Effector CD8-positive, alpha-beta T cell (primary cell): Measurements from ENCODE around the gene CXXC4.

Experiments used
- DNase-seq: peaks from one replicate; lab custom pipeline; 2025; lab: John Stamatoyannopoulos, UW

The CXXC4 gene

DNA sequence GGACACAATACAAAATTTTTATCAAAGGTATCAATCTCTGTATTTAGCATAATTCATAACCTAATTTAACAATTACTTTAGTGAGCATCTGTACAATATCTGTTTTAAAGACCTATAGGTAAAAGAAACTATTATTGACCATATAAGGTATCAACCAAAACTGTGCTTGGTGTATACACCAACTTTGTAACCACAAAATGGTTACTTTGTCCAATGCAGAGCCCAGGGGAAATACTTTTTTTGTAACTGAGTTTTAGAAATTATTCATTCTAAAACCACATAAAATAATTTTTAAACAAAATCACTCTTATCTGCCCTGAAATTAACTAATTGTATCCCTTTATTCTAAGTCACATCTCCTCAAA lies 5.0 kb downstream of the CXXC4 start:
- no peak for DNase-seq

DNA sequence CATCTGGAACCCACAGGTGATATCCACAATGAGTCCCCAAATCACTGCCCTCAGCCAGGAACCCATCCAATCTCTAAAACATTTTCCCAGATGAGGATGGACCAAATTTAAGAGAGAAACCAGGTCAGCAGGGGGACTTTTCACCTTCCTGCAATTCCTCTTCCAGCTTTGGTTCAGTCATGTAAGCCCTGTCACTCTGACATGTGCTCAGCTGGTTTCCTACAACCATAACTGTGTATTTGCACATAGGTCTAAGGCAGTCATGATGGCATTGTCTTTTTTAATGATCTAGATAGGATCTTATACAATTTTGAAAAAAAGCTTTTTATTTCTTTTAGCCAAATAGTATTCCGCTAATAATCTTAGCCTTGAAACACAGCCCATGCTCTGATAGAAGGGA lies 6.5 kb downstream of the CXXC4 start:
- no peak for DNase-seq

DNA sequence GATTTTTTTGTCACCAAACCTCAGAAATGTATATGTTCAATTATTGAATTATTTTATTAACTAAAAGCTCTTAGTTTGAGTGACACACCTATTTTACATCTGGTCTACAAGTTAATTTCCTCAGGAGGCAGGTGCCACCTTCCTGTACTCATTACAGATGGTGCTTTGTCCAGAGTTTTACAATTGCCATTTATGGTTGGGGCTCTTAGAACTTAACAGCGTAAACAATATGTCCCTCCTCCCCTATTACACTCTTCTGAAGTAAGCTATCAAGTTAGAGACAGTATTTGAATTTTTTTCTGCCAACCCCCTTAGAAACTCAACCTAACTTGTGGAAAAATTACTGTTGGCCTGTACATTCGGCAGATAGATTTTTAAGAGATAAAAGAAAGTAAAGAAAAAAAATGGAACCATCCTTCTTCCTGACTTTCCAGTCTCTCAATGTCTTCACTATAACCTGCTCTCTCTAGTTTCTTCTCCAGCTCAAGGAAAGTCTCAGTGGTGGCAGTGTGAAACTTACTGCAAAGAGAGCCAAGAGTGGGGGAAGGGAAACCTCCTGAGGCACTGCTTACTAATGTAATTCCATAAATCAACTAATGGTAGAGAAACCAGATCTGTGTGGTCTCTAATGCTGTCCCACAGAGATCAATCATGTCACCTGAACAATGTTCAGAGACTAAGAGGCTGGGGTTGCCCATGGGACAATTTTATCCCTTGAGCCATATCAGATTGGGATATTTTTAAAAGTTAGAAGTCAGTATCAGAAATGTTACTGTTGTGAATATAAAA lies 7.8 kb downstream of the CXXC4 start:
- DNase-seq: no peak

GRCh38 chr4:104475652-104476051 lies 19.0 kb downstream of the CXXC4 start:
- DNase-seq: no peak

GRCh38 chr4:104472766-104473165 lies 21.9 kb downstream of the CXXC4 start:
- no peak for DNase-seq

- no peak for DNase-seq
Measured at GRCh38 chr4:104470770-104471169, 23.9 kb downstream of the CXXC4 start.

GRCh38 chr4:104469794-104470193 lies 24.9 kb downstream of the CXXC4 start:
- DNase-seq: no peak

DNA sequence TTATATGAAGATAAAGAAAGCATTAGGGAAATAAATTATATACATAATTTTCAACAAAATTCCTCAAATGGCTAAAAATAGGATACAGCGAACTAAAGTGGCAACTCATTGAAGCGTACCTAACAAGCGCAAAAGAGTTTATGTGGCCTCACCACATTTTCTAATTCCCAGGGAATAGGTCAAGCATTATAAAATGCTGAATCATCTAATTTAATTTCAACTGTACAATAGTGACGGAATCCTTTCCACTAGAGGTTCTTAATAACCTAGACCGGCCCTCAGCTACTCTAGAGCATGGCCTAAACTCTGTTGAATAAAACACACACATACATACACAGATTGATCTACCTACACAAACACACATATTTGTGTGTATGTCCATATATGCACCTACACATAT lies 29.1 kb downstream of the CXXC4 start:
- no peak for DNase-seq

DNA sequence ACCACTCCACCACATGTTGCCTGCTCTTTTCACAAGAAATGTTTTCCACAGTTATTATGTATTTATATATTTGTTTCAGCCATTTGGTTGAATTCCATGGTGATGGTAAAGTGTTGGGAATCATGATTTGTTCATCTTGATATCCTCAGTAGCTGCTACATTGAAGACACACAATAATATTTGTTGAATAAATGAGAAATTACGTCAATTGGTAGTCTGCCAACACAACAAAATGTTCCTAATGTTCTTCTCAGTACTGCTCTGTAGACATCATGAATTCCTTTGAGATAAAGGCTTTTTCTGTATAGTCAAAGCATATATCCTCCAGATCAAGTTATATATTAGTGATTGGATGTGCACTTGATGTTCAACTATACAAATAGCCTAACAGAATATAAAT lies 29.5 kb downstream of the CXXC4 start:
- DNase-seq: no peak

DNA sequence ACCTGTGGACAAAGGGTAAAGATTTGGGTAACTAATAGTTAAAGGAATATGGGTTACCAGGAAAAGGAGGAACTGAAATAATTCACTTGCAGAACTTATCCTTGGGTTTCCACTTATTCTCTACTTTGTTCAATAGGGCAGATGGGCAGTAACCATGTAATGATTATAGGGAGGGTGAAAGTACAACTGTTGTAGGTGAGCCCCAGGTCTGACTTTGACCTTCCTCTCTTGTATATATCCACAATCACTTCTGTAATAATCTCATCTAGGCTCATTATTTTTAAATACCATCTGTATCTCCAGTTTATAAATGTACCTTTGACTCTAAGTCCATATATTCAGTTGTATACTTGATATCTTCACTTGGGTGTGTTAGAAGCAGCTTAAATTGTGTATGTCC lies 32.1 kb downstream of the CXXC4 start:
- DNase-seq: no peak

- DNase-seq: no peak
Measured at GRCh38 chr4:104457308-104457981, 37.2 kb downstream of the CXXC4 start.

GRCh38 chr4:104451573-104451972 lies 43.1 kb downstream of the CXXC4 start:
- no peak for DNase-seq

DNA sequence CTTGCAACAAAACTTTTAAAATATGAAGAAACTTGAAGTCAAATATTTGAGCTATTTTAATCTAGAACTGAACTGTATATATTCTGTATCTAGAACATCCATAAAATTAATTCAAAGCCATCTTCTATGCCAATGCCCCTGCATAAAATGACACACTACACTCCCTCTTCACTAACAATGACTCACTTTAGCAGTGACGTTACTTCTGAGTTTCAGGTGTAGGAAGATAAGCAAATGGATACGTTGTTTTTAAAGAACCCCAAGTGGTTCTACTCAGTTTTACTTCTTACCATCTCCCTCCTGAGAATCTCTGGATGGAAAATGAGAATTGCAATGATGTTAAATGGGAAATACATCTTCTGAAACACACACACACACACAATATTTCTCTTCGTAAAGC lies 45.2 kb downstream of the CXXC4 start:
- DNase-seq: no peak

GRCh38 chr4:104447294-104447693 lies 47.4 kb downstream of the CXXC4 start:
- DNase-seq: no peak

GRCh38 chr4:104446431-104447278 lies 48.0 kb downstream of the CXXC4 start:
- no peak for DNase-seq

DNA sequence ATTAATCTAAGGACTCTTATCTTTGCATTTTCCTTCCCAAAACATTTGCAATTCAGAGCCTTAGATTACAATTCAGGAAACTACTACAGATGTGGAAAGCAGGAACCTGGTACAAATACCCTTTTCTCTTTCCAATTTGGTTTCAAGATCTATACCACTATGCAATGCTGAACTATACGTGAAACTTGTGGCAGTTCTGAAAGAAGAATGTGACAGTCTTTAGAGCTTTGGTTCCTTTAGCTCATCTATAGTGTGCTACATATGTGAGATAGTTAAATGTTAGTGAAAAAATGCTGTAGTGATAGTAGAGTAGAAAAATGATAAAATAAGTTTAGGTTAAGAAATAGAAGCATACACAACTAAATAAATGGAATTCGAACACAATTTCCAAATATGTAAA lies 50.0 kb downstream of the CXXC4 start:
- DNase-seq: no peak

- DNase-seq: no peak
Measured at GRCh38 chr4:104436542-104436941, 58.2 kb downstream of the CXXC4 start.

GRCh38 chr4:104429150-104429741 lies 65.4 kb downstream of the CXXC4 start:
- DNase-seq: no peak

DNA sequence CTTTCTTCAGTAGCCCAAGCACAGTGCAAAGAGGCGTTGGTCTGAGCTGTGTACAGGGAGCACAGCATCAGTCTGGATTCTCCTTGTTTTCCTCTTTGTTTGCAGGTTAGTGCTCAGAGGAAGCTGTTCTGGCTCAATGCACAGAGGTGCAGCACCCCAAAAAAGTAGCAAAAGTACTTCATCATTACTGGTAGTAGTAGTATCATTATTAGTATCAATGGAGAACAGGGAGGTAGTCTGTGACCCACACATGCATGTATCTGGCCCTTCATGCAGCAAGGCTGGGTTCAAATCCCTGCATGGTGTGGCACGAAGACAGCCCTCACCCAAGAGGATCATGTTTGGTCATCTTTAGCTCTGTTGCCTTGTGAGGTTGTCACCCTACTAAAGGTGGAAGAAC lies 68.7 kb downstream of the CXXC4 start:
- no peak for DNase-seq

DNA sequence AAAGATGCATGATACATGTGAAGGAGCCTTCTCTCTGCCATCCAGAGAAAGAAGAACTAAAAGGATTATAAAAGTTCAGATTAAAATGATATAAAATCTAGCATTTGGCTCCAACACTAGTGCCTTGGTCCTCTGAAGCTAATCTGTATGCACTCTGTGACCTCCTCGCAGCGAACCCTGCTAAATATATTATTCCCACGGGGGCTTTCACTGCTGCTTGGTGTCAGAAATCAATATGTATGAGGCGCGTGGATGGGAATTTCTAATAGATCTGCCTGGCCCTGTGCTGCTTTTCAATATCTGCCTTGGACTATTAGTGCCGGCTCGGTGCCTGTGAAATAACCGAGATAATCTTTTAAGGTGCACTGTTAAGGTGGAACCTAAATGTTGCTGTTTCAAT lies 69.7 kb downstream of the CXXC4 start:
- DNase-seq: no peak

- no peak for DNase-seq
Measured at GRCh38 chr4:104424475-104424941, 70.2 kb downstream of the CXXC4 start.

DNA sequence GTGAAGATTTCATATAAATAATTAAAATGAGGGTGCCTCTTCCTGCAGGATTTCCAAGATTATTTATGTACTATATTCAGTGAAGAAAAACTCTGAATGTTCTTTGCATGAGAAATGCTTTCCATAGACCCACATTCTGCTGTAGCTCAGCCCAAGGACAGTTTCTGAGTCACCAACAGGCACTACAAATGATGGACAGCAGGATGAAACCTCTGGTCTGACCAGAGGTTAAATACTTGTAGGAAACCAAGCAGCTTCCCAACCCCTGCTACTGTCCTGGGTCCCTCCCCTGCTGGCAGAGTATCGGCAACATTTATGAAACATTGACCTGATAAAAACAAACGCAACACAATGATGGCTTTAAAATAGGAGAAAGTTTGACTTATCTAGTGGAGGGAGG lies 73.1 kb downstream of the CXXC4 start:
- no peak for DNase-seq
